GM23338 (cell line): ENCODE results near the gene FRYL.

ENCODE experiments used
- POLR2AphosphoS5 ChIP-seq: IDR thresholded peaks from 2 replicates; pipeline ENCODE4 v1.6.1; 2016; ENCODE audit warnings: antibody characterized with exemption, low read depth
- REST ChIP-seq: IDR thresholded peaks from one replicate; pipeline ENCODE4 v1.6.1; 2018; ENCODE audit warnings: antibody characterized with exemption; ENCODE audit not compliant: unreplicated experiment
- TF ChIP-seq, protein P1 (sequence below), 2 experiments: fragments of 200-600 bp in 1 of 2; sonication (generic) in 1 of 2; conservative IDR thresholded peaks; 2 replicates each; pipeline versions ENCODE4 v1.5.1 to v1.6.1; 2016 to 2017; ENCODE audit warnings: antibody characterized with exemption in 2 of 2, low read depth in 2 of 2, mild to moderate bottlenecking in 2 of 2, moderate library complexity in 1 of 2

- TF ChIP-seq, protein P1, sequence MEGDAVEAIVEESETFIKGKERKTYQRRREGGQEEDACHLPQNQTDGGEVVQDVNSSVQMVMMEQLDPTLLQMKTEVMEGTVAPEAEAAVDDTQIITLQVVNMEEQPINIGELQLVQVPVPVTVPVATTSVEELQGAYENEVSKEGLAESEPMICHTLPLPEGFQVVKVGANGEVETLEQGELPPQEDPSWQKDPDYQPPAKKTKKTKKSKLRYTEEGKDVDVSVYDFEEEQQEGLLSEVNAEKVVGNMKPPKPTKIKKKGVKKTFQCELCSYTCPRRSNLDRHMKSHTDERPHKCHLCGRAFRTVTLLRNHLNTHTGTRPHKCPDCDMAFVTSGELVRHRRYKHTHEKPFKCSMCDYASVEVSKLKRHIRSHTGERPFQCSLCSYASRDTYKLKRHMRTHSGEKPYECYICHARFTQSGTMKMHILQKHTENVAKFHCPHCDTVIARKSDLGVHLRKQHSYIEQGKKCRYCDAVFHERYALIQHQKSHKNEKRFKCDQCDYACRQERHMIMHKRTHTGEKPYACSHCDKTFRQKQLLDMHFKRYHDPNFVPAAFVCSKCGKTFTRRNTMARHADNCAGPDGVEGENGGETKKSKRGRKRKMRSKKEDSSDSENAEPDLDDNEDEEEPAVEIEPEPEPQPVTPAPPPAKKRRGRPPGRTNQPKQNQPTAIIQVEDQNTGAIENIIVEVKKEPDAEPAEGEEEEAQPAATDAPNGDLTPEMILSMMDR (conservative IDR thresholded peaks at IDR 0.05; ENCODE audit: low read depth in 2 of 2) = no peak
- no peak for TF ChIP-seq POLR2AphosphoS5
- no peak for TF ChIP-seq REST
Observed at GRCh38 chr4:48738856-48739255, 41.2 kb downstream of the FRYL start.
